GM12892 (cell line): Measurements from ENCODE around the gene EXTL1.

Source experiments
- POLR2A ChIP-seq: IDR thresholded peaks from 2 replicates; pipeline ENCODE4 v1.6.1; 2011; ENCODE audit warnings: low read depth, low read length, control low read depth
- TAF1 ChIP-seq: IDR thresholded peaks from 2 replicates; pipeline ENCODE4 v1.6.1; 2011; ENCODE audit warnings: low read depth, mild to moderate bottlenecking, control low read depth, low read length, borderline replicate concordance

DNA sequence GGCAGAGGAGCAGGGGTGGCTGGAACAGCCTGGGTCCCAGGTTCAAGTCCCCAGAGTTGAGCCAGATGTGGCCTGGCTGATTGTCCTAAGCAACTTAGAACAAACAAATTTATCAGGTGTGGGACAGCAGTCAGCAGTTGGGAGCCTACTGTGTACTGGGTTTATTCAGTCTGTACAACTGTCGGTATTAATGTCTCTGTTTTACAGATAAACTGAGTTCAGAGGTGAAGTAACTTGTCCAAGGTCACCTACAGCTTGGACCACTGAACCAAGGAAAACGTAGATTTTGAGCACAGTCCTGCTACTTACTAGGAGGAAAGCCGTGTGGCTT lies 60.4 kb downstream of the EXTL1 start:
- TF ChIP-seq POLR2A, result no peak
- TF ChIP-seq TAF1, result no peak
